ENCODE measurements around the gene SPG7. TPM values are rescaled to one million over a fixed set of nuclear protein-coding genes. Genes with fewer than 3 reads are reported as not detected.

SPG7 gene
- total RNA-seq, 1 experiment from 2014 or later, result 131 TPM

DNA sequence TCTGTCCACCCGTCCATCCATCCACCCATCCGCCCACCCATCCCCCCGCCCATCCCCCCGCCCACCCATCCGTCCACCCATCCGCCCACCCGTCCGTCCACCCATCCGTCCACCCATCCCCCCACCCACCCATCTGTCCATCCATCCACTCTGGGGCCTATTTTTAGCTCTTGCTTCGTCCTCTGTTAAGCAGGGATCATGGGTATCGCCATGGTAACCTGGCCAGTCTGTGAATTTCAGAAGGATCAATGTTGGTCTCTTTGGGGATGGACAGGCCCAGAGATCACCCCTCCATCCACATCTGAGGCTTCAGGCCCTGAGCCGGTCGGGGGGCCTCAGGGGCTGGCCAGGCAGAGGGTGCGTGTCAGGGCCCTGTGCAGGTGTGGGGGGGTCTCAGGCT is 90.0 kb downstream of the SPG7 start:
- DNase-seq (ENCODE audit: low read depth in 1 of 2, low spot score in 2 of 2), result no peak
- Histone ChIP-seq H3K4me3 (no peak overlapping the region), H3K36me3 (no peaks in the 10 kb centered on the region), H3K4me1 (replicated peaks) (peaks cover 17% of the 10 kb centered on the region), H3K9me3 (replicated peaks) (no peaks in the 10 kb centered on the region), H3K27me3 (replicated peaks) (no peaks in the 10 kb centered on the region), H3K27ac (no peak overlapping the region)

DNA sequence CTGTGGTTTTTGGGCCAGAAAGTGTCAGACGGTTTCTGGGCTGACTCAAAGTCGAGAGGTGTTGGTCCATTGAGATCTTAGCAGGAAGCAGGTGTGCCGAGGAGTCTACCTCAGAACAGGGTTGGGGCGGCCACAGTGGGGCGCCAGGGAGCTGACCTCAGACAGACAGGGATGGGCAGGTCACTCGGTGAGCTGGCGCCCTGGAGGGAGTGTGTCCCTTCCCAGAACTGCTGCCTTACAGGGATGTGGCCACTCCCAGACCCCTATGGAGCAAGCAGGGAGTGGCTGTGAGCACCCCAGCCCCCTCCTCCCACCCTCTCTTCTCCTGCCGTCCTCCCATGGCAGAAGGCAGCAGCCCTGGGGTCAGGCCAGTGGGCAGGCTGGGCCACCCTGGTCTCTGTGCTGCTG is 91.3 kb downstream of the SPG7 start:
- Histone ChIP-seq H3K27ac (no peak overlapping the region), H3K9me3 (replicated peaks) (no peaks in the 10 kb centered on the region), H3K27me3 (replicated peaks) (no peaks in the 10 kb centered on the region), H3K4me1 (replicated peaks) (peaks cover 17% of the 10 kb centered on the region), H3K36me3 (no peaks in the 10 kb centered on the region), H3K4me3 (no peak overlapping the region)
- no peak for DNase-seq (ENCODE audit: low read depth in 1 of 2, low spot score in 2 of 2)

GRCh38 chr16:89599902-89600301 is 91.7 kb downstream of the SPG7 start:
- no peak for DNase-seq (ENCODE audit: low read depth in 1 of 2, low spot score in 2 of 2)
- Histone ChIP-seq H3K36me3 (no peaks in the 10 kb centered on the region), H3K27ac (no peak overlapping the region), H3K4me3 (no peak overlapping the region), H3K9me3 (replicated peaks) (no peaks in the 10 kb centered on the region), H3K4me1 (replicated peaks) (peaks cover 17% of the 10 kb centered on the region), H3K27me3 (replicated peaks) (no peaks in the 10 kb centered on the region)

DNA sequence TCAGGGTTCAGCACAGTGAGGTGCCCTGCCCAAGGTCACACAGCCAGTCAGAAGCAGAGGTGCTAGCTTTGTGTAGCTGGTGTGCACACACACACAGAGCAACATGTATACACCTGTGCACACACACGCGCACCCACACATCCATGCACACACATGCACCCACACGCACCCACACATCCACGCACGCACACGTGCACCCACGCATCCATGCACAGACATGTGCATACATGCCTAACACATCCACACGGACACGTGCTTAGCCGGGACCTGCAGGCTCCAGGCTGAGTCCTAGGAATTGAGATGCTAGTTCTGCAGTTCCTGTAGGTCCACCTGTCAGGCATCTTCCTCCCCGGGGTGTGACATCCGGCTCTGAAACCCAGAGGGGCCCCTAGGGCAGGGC is 92.2 kb downstream of the SPG7 start:
- H3K27me3 ChIP-seq (replicated peaks), result no peaks in the 10 kb centered on the region
- no peak overlapping the region for H3K27ac ChIP-seq
- H3K36me3 ChIP-seq, result no peaks in the 10 kb centered on the region
- no peak overlapping the region for H3K4me3 ChIP-seq
- H3K9me3 ChIP-seq (replicated peaks), result no peaks in the 10 kb centered on the region
- no peak for DNase-seq (ENCODE audit: low read depth in 1 of 2, low spot score in 2 of 2)
- peaks cover 17% of the 10 kb centered on the region for H3K4me1 ChIP-seq (replicated peaks)

- H3K27me3 ChIP-seq (replicated peaks), result no peaks in the 10 kb centered on the region
- DNase-seq (ENCODE audit: low read depth in 1 of 2, low spot score in 2 of 2), result no peak
- H3K4me1 ChIP-seq (replicated peaks), result peaks cover 17% of the 10 kb centered on the region
- no peak overlapping the region for H3K4me3 ChIP-seq
- H3K9me3 ChIP-seq (replicated peaks), result no peaks in the 10 kb centered on the region
- no peak overlapping the region for H3K27ac ChIP-seq
- H3K36me3 ChIP-seq, result no peaks in the 10 kb centered on the region
These were observed 92.8 kb downstream of the SPG7 start for GRCh38 chr16:89600956-89601355.

- no peak overlapping the region for H3K4me3 ChIP-seq
- H3K36me3 ChIP-seq, result no peaks in the 10 kb centered on the region
- H3K27me3 ChIP-seq (replicated peaks), result no peaks in the 10 kb centered on the region
- H3K27ac ChIP-seq, result no peak overlapping the region
- no peaks in the 10 kb centered on the region for H3K9me3 ChIP-seq (replicated peaks)
- H3K4me1 ChIP-seq (replicated peaks), result peaks cover 17% of the 10 kb centered on the region
- DNase-seq (ENCODE audit: low read depth in 1 of 2, low spot score in 2 of 2), result no peak
These were observed 93.7 kb downstream of the SPG7 start for GRCh38 chr16:89601906-89602272.

DNA sequence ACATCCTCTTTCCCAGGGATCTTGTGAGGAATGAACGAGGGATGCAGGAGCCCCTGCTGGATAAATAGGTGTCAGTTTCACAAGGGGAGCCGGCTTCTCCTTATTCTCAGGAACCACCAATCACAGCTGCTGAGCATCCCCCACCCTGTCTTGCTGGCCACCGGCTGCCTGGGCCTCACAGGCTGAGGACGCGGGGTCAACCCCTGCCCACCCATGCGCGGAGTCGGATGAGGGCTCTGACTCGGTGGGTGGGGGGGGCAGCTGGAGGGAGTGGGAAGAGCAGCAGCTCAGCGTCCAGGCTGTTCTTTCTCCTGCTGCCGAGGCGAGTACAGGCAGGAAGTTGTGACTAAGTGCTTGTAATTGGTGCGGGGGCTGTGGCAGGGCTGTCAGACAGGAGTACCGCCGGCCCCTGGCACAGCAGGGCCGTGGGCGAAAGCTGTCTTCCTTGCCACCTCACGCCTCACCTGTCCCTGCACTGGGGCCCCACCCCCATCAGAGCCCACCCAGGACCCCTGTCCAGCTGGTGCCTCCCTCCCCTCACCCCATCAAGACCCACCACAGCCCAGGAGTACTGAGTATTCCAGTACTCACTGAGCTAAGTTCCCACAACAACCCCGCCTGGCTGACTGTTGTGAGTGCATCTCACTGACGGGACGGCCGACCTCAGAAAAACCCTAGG is 94.2 kb downstream of the SPG7 start:
- H3K36me3 ChIP-seq, result no peaks in the 10 kb centered on the region
- no peak overlapping the region for H3K4me3 ChIP-seq
- H3K9me3 ChIP-seq (replicated peaks), result no peaks in the 10 kb centered on the region
- H3K27me3 ChIP-seq (replicated peaks), result no peaks in the 10 kb centered on the region
- H3K27ac ChIP-seq, result no peak overlapping the region
- peak; percentile 73 to 84 for DNase-seq (ENCODE audit: low read depth in 1 of 2, low spot score in 2 of 2)
- peaks cover 17% of the 10 kb centered on the region for H3K4me1 ChIP-seq (replicated peaks)

DNA sequence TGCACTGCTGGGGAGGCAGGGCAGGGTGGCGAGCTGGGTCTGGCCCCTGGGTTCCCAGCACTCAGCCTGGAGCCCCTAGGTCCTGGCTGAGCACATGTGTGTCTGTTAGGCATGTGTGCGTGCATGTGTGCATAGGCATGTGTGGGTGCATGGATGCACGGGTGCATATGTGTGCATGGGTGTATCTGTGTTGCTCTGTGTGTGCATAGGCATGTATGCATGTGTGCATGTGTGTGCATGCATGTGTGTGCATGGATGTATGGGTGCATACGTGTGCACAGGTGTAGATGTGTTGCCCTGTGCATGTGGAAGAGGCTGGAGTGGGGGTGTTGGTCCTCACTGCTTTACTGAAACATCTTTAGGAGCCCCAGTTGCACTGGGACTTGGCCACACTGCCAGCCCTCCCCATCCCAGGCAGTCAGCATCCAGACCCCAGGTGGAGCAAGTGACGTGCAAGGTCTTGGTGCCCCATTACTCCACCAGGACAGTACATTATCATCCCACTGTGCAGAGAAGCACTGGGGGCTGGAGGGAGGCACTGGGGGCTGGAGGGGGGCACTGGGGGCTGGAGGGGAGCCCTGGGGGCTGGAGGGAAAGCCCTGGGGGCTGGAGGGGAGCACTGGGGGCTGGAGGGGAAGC is 94.9 kb downstream of the SPG7 start:
- DNase-seq (ENCODE audit: low read depth in 1 of 2, low spot score in 2 of 2), result no peak
- Histone ChIP-seq H3K4me3 (no peak overlapping the region), H3K9me3 (replicated peaks) (no peaks in the 10 kb centered on the region), H3K27me3 (replicated peaks) (no peaks in the 10 kb centered on the region), H3K4me1 (replicated peaks) (peaks cover 17% of the 10 kb centered on the region), H3K27ac (no peak overlapping the region), H3K36me3 (no peaks in the 10 kb centered on the region)

- Histone ChIP-seq H3K9me3 (replicated peaks) (no peaks in the 10 kb centered on the region), H3K36me3 (no peaks in the 10 kb centered on the region), H3K27ac (no peak overlapping the region), H3K4me1 (replicated peaks) (peaks cover 26% of the 10 kb centered on the region), H3K4me3 (no peak overlapping the region), H3K27me3 (replicated peaks) (no peaks in the 10 kb centered on the region)
- no peak for DNase-seq (ENCODE audit: low read depth in 1 of 2, low spot score in 2 of 2)
These were observed 96.6 kb downstream of the SPG7 start for GRCh38 chr16:89604764-89605163.

- no peak overlapping the region for H3K4me3 ChIP-seq
- H3K27ac ChIP-seq, result no peak overlapping the region
- H3K36me3 ChIP-seq, result no peaks in the 10 kb centered on the region
- H3K27me3 ChIP-seq (replicated peaks), result no peaks in the 10 kb centered on the region
- peaks cover 29% of the 10 kb centered on the region for H3K4me1 ChIP-seq (replicated peaks)
- no peaks in the 10 kb centered on the region for H3K9me3 ChIP-seq (replicated peaks)
- DNase-seq (ENCODE audit: low read depth in 1 of 2, low spot score in 2 of 2), result no peak
These were observed 97.2 kb downstream of the SPG7 start for GRCh38 chr16:89605186-89605970.

DNA sequence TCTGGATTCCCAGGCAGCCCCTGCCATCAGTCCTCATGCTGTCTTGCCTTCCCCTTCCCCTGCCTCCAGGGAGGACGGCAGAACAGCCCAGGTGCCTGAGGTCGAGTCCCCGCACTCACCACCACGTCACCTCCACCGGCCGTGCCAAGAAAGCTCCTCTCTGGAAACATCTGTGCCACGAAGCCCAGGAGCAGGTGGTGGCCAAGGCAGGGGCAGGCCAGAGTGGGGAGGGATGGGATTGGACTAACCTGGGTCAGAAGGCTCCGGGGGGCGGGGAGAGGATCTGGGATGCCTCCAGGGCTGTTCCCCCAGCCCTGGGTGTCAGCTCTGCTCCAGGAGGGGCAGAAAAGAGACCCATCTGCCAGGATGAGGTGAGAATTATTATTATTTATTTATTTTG is 97.8 kb downstream of the SPG7 start:
- H3K27me3 ChIP-seq (replicated peaks), result no peaks in the 10 kb centered on the region
- DNase-seq (ENCODE audit: low read depth in 1 of 2, low spot score in 2 of 2), result no peak

More for the DNA sequence above, 97.8 kb downstream of the SPG7 start:
- H3K27ac ChIP-seq, result no peak overlapping the region
- H3K9me3 ChIP-seq (replicated peaks), result no peaks in the 10 kb centered on the region
- no peak overlapping the region for H3K4me3 ChIP-seq
- no peaks in the 10 kb centered on the region for H3K36me3 ChIP-seq
- H3K4me1 ChIP-seq (replicated peaks), result peaks cover 29% of the 10 kb centered on the region

Other genes starting within 250 kb of the SPG7 start
- 48.0 and 55.6 TPM in 2 replicates for gene ANKRD11, start 17.8 kb upstream of the SPG7 start, total RNA-seq (2014; rRNA removed; shearing (Covaris generic))
- gene RPL13, start 52.3 kb downstream of the SPG7 start, total RNA-seq (2014; rRNA removed; shearing (Covaris generic)), result 2,780 and 5,802 TPM in 2 replicates
- 0.84 TPM in 1 of 2 replicates, not detected in the other for gene CPNE7, start 67.4 kb downstream of the SPG7 start, total RNA-seq (2014; rRNA removed; shearing (Covaris generic))
- 6.2 and 10.7 TPM in 2 replicates for gene DPEP1, start 105.2 kb downstream of the SPG7 start, total RNA-seq (2014; rRNA removed; shearing (Covaris generic))
- gene CHMP1A, start 149.3 kb downstream of the SPG7 start, total RNA-seq (2014; rRNA removed; shearing (Covaris generic)), result 91.1 and 118 TPM in 2 replicates
- gene SPATA33, start 149.4 kb downstream of the SPG7 start, total RNA-seq (2014; rRNA removed; shearing (Covaris generic)), result 5.5 and 8.3 TPM in 2 replicates
- 26.8 and 29.5 TPM in 2 replicates for gene CDK10, start 178.3 kb downstream of the SPG7 start, total RNA-seq (2014; rRNA removed; shearing (Covaris generic))
- gene SPATA2L, start 193.3 kb downstream of the SPG7 start, total RNA-seq (2014; rRNA removed; shearing (Covaris generic)), result 12.1 and 18.4 TPM in 2 replicates
- 4.5 and 8.1 TPM in 2 replicates for gene VPS9D1, start 212.5 kb downstream of the SPG7 start, total RNA-seq (2014; rRNA removed; shearing (Covaris generic))
- 7.8 and 16.4 TPM in 2 replicates for gene ZNF276, start 213.1 kb downstream of the SPG7 start, total RNA-seq (2014; rRNA removed; shearing (Covaris generic))